ENCODE data around the gene ABCG5.

- no peak for TF ChIP-seq CTCF (IDR thresholded peaks at IDR 0.05; ENCODE audit: insufficient read depth, low read length)
- TF ChIP-seq SPI1 (IDR thresholded peaks at IDR 0.05; ENCODE audit: borderline replicate concordance, low read depth): no peak
- TF ChIP-seq, protein P1, sequence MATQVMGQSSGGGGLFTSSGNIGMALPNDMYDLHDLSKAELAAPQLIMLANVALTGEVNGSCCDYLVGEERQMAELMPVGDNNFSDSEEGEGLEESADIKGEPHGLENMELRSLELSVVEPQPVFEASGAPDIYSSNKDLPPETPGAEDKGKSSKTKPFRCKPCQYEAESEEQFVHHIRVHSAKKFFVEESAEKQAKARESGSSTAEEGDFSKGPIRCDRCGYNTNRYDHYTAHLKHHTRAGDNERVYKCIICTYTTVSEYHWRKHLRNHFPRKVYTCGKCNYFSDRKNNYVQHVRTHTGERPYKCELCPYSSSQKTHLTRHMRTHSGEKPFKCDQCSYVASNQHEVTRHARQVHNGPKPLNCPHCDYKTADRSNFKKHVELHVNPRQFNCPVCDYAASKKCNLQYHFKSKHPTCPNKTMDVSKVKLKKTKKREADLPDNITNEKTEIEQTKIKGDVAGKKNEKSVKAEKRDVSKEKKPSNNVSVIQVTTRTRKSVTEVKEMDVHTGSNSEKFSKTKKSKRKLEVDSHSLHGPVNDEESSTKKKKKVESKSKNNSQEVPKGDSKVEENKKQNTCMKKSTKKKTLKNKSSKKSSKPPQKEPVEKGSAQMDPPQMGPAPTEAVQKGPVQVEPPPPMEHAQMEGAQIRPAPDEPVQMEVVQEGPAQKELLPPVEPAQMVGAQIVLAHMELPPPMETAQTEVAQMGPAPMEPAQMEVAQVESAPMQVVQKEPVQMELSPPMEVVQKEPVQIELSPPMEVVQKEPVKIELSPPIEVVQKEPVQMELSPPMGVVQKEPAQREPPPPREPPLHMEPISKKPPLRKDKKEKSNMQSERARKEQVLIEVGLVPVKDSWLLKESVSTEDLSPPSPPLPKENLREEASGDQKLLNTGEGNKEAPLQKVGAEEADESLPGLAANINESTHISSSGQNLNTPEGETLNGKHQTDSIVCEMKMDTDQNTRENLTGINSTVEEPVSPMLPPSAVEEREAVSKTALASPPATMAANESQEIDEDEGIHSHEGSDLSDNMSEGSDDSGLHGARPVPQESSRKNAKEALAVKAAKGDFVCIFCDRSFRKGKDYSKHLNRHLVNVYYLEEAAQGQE (IDR thresholded peaks at IDR 0.05; ENCODE audit: insufficient replicate concordance, low read depth): no peak
- no peak for TF ChIP-seq GABPA (IDR thresholded peaks at IDR 0.05; ENCODE audit: low read depth)
- TF ChIP-seq POLR2AphosphoS5 (IDR thresholded peaks at IDR 0.05; ENCODE audit: low read depth): no peak
Observed at GRCh38 chr2:43884689-43885088, 46.0 kb upstream of the ABCG5 start.

Data from HL-60 (cell line).